Measurements from ENCODE around the gene TPGS2.
"Not testable (repeated sequence)": the region's sequence is repeated elsewhere in the genome, so short reads cannot be mapped to it uniquely, and the experiment has no call there.

Gene TPGS2

GRCh38 chr18:36772241-36772723 is 56.5 kb downstream of the TPGS2 start:
- DNase-seq (ENCODE audit: low spot score): no peak

GRCh38 chr18:36771245-36771644 is 57.6 kb downstream of the TPGS2 start:
- no peak for DNase-seq (ENCODE audit: low spot score)

GRCh38 chr18:36770315-36770946 is 58.4 kb downstream of the TPGS2 start:
- DNase-seq (ENCODE audit: low spot score): no peak

GRCh38 chr18:36769611-36770314 is 59.0 kb downstream of the TPGS2 start:
- no peak for DNase-seq (ENCODE audit: low spot score)

GRCh38 chr18:36769172-36769571 is 59.6 kb downstream of the TPGS2 start:
- DNase-seq (ENCODE audit: low spot score): no peak

DNA sequence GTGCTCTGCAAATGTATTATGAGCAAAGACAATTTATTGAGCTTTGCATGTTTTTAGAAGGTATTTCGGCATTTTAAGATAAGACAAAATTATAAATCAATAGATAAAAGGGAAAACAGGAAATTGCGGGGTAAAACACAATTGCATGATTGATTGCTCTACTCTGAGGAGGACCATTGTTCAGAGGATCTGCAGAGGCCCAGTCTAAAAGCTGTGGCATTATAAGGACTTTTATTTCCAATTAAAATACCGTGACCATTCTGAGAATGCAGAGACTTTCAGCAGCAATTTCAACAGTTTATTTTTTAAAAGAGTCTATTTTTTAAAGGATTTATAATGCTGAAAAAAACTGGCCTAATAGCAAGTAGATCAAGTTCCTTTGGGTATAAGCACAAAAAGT is 62.0 kb downstream of the TPGS2 start:
- no peak for DNase-seq (ENCODE audit: low spot score)

DNA sequence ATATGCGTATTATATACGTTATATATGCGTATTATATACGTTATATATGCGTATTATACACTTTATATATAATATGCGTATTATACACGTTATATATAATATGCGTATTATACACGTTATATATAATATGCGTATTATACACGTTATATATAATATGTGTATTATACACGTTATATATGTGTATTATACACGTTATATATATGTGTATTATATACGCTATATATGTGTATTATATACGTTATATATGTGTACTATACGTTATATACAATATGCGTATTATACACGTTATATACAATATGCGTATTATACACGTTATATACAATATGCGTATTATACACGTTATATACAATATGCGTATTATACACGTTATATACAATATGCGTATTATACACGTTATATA is 65.8 kb downstream of the TPGS2 start:
- not testable (repeated sequence) for DNase-seq (ENCODE audit: low spot score)

DNA sequence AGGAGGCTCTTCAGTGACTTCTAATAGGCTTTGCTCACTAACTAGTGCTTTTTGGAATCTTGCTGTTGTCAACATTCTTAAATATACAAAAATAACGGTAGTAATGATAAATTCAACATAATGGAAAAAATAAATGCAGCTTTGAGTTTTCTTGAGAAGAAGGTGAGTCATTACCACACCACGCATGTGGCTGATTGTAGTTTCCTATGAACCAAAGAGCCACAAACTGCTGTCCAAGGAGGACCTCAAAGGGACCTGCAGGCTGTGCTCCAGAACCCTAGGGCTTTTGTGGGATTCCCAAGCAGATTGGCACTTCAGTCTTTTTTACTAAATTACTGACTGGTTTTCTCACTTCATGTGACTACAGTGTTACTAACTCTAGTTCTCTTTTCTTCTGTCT is 66.7 kb downstream of the TPGS2 start:
- DNase-seq (ENCODE audit: low spot score): no peak

DNA sequence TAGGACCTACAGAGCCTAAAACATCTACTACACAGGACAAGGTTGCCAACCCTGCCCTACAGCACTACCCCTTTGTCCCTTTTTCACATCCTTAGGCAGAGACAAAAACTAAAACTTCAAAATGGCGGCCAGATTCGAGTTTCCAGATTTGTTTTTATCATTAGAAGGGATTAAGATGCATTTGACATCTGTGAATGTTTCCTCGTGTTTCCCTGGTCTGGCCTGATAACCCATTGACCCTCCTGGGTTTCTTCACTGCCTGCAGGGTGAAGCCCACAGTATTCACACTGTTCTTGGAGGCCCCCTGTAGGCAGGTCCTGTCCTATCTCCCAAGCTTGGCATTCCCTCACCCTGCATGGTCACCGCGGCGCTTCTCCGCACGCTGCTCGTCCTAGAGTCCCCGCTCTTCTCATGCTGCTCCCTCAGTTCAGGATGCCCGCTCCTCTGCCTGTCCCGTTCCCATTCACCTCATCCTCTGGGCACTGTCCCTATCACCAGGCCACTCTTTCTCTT is 67.6 kb downstream of the TPGS2 start:
- no peak for DNase-seq (ENCODE audit: low spot score)

GRCh38 chr18:36760598-36760997 is 68.2 kb downstream of the TPGS2 start:
- no peak for DNase-seq (ENCODE audit: low spot score)

DNA sequence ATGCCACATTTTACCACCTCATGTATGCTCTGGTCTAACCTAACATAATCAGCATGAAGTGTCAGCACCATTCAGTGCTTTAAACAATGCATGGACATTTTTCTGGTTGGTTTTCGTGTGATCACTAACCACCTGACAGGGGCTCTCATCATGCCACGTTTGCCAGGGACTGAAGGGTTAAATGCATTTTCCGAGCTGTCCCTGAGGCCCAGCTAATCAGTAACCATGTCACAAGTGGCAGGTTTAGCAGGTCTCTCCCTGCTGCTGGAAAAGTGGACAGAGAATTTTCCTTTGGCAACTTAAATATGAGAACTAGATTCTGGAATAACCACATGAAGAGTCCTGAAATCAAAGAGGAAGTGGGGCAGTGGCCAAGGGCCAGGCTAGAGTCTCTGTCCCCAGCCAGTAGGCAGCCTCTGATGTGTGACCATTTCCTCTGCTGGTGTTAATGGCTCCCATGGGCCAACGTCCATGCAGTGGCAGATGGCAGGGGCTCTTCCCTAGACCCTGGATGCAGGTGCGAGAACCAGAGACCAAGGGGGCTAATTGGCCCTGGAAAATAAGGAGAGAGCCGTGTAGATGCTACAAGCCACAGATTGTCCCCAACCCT is 69.5 kb downstream of the TPGS2 start:
- DNase-seq (ENCODE audit: low spot score): no peak

- DNase-seq (ENCODE audit: low spot score): no peak
These were observed 70.2 kb downstream of the TPGS2 start for GRCh38 chr18:36758623-36759022.

DNA sequence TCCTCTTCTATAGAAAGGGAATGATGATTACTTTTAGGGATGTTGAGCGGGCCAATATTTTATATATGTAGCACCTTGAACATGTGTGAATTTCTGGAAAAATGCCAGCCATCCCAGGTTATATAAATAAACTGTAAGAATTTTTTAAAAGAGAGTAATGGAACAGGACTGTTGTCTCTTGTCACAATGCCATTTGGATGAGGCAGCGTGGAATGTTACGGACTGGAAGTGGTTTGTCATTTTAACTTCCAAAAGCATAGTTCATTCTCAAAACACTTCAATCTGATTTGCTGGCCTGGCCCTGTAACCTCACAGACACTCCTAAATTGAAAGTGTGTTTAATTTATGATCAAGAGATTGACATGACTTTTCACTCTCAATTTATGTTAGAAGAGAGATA is 70.8 kb downstream of the TPGS2 start:
- DNase-seq (ENCODE audit: low spot score): no peak

DNA sequence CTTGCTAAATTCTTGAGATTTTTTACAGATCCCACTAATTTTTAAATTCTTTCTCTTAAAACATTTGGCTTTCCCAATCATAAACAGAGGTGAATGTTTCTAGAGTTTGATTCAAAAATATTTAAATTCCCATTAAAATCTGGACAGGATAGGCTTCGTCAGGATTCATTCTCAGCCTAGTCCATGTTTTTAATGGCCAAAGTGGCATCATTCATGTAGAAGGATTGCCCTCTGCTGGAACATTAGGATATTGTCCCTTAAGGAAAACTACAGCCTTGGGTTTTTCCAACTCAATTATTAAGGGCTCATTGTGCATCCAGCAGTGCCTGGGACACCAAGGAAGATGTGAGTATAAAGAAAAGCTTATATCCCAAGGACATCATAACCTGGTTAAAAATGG is 71.7 kb downstream of the TPGS2 start:
- DNase-seq (ENCODE audit: low spot score): no peak

GRCh38 chr18:36756242-36756641 is 72.6 kb downstream of the TPGS2 start:
- DNase-seq (ENCODE audit: low spot score): no peak

GRCh38 chr18:36752929-36753865 is 75.6 kb downstream of the TPGS2 start:
- no peak for DNase-seq (ENCODE audit: low spot score)

GRCh38 chr18:36745219-36745975 is 83.4 kb downstream of the TPGS2 start:
- DNase-seq (ENCODE audit: low spot score): no peak

GRCh38 chr18:36744261-36744876 is 84.4 kb downstream of the TPGS2 start:
- no peak for DNase-seq (ENCODE audit: low spot score)
